ENCODE results near the gene TNK2. TPM values are rescaled to one million over a fixed set of nuclear protein-coding genes. Genes with fewer than 3 reads are reported as not detected.

TNK2 gene
- total and polyA plus RNA-seq, 2 of the 13 experiments (the other 11 are each of a cell fraction or from before 2014, with no cell fraction given) = 4.6 to 5.8 TPM

GRCh38 chr3:195895861-195896360 is 12.4 kb downstream of the TNK2 start (continued):
- no peak for TF ChIP-seq NFATC3 (CRISPR knock-in tag; IDR thresholded peaks at IDR 0.05)
- no peak for TF ChIP-seq CHD2 (IDR thresholded peaks at IDR 0.05; ENCODE audit: low read depth, low read length)
- no peak for TF ChIP-seq ZNF614 (CRISPR knock-in tag; IDR thresholded peaks at IDR 0.05; ENCODE audit: borderline replicate concordance)
- TF ChIP-seq ZNF768 (CRISPR knock-in tag; IDR thresholded peaks at IDR 0.05) = peak; percentile 14; the same call in 1 of the 2 replicates
- no peak for TF ChIP-seq NR2F1 (CRISPR knock-in tag; IDR thresholded peaks at IDR 0.05)
- TF ChIP-seq AGO2 (optimal IDR thresholded peaks at IDR 0.05; ENCODE audit: low read depth, low read length) = peak; percentile 3
- TF ChIP-seq CHCHD3 (CRISPR knock-in tag; IDR thresholded peaks at IDR 0.05) = no peak
- TF ChIP-seq MIXL1 (CRISPR knock-in tag; IDR thresholded peaks at IDR 0.05) = no peak
- no peak for TF ChIP-seq ZFP36L1 (CRISPR knock-in tag; IDR thresholded peaks at IDR 0.05)
- TF ChIP-seq PBX2 (CRISPR knock-in tag; IDR thresholded peaks at IDR 0.05) = no peak
- TF ChIP-seq MED8 (CRISPR knock-in tag; IDR thresholded peaks at IDR 0.05; ENCODE audit: insufficient replicate concordance) = peak; percentile 23
- no peak for TF ChIP-seq ARNT (IDR thresholded peaks at IDR 0.05)
- no peak for TF ChIP-seq TRIM22 (IDR thresholded peaks at IDR 0.05)
- TF ChIP-seq FIP1L1 (IDR thresholded peaks at IDR 0.05; ENCODE audit: borderline replicate concordance, insufficient read depth, low read depth, low read length) = no peak
- TF ChIP-seq ZNF674 (CRISPR knock-in tag; IDR thresholded peaks at IDR 0.05; ENCODE audit: low read depth) = no peak
- TF ChIP-seq CREBL2 (CRISPR knock-in tag; IDR thresholded peaks at IDR 0.05; ENCODE audit: borderline replicate concordance) = 0 out of 2 replicates have a peak, but pooled peaks have one; percentile 31
- no peak for TF ChIP-seq ZNF451 (CRISPR knock-in tag; IDR thresholded peaks at IDR 0.05)
- no peak for TF ChIP-seq ZBTB49 (CRISPR knock-in tag; IDR thresholded peaks at IDR 0.05; ENCODE audit: borderline replicate concordance)
- TF ChIP-seq ZNF841 (CRISPR knock-in tag; IDR thresholded peaks at IDR 0.05; ENCODE audit: borderline replicate concordance) = no peak
- no peak for TF ChIP-seq PAF1 (CRISPR knock-in tag; IDR thresholded peaks at IDR 0.05)
- TF ChIP-seq RCOR2 (CRISPR knock-in tag; IDR thresholded peaks at IDR 0.05) = no peak
- TF ChIP-seq ZBTB42 (CRISPR knock-in tag; IDR thresholded peaks at IDR 0.05) = no peak
- no peak for TF ChIP-seq GRHL1 (CRISPR knock-in tag; conservative IDR thresholded peaks at IDR 0.05)
